Immature natural killer cell (primary cell): Measurements from ENCODE around the gene INTS2. TPM values are rescaled to one million over a fixed set of nuclear protein-coding genes. Genes with fewer than 3 reads are reported as not detected.
"Not testable (repeated sequence)": the region's sequence is repeated elsewhere in the genome, so short reads cannot be mapped to it uniquely, and the experiment has no call there.

Experiments used
- DNase-seq, 3 donors: peaks; one replicate each; pipeline ENCODE4 v3.0.0; 2022; ENCODE audit warnings: mixed read lengths in 1 of 3
- H3K27ac Mint-ChIP-seq, 6 donors: one replicate each; pipeline ENCODE4 v1.8.0; 2020; ENCODE audit warnings: mixed read lengths in 6 of 6, mild to moderate bottlenecking in 5 of 6, inconsistent platforms in 4 of 6, moderate library complexity in 3 of 6
- H3K27me3 Mint-ChIP-seq, 3 donors: one replicate each; pipeline ENCODE4 v1.8.0; 2020 to 2021; ENCODE audit warnings: low read depth in 3 of 3, mild to moderate bottlenecking in 3 of 3, mixed read lengths in 3 of 3, moderate library complexity in 3 of 3, inconsistent platforms in 1 of 3
- H3K36me3 Mint-ChIP-seq, 3 donors: one replicate each; pipeline ENCODE4 v1.8.0; 2020; ENCODE audit warnings: mixed read lengths in 3 of 3, inconsistent platforms in 2 of 3, mild to moderate bottlenecking in 2 of 3
- H3K4me1 Mint-ChIP-seq, 2 donors: one replicate each; pipeline ENCODE4 v1.8.0; 2020; ENCODE audit warnings: inconsistent platforms in 2 of 2, mild to moderate bottlenecking in 2 of 2, mixed read lengths in 2 of 2, moderate library complexity in 1 of 2
- H3K4me3 Mint-ChIP-seq, 5 donors: one replicate each; pipeline ENCODE4 v1.8.0; 2020; ENCODE audit warnings: mild to moderate bottlenecking in 5 of 5, mixed read lengths in 5 of 5, inconsistent platforms in 3 of 5, moderate library complexity in 3 of 5
- H3K9me3 Mint-ChIP-seq, 6 donors: one replicate each; pipeline ENCODE4 v1.8.0; 2020; ENCODE audit warnings: mild to moderate bottlenecking in 6 of 6, mixed read lengths in 6 of 6, inconsistent platforms in 4 of 6, moderate library complexity in 3 of 6
- polyA plus RNA-seq, 3 donors: library from polyadenylated mRNA; unstranded; fragments of 300-500 nt; fragmentation: Illumina TruSeq; gene quantifications; one replicate each; pipeline ENCODE4 v1.2.3, GENCODE V29; 2021

INTS2 gene
- polyA plus RNA-seq, 3 donors from 2014 or later, result 2.3 to 5.9 (median 3.2) TPM

- H3K27ac Mint-ChIP-seq, result peak overlapping the region; percentile 93 to 97 (median 94)
- H3K36me3 Mint-ChIP-seq, result peaks cover 2 to 5% (median 4%) of the 10 kb centered on the region in 3 donors
- peaks cover 7 to 20% (median 18%) of the 10 kb centered on the region in 3 donors for H3K27me3 Mint-ChIP-seq
- H3K4me3 Mint-ChIP-seq, result peak overlapping the region; percentile 86 to 97 (median 94)
- no peaks in the 10 kb centered on the region for H3K9me3 Mint-ChIP-seq
- no peak for DNase-seq
- H3K4me1 Mint-ChIP-seq, result peaks cover 17 to 25% of the 10 kb centered on the region in 2 donors
Observed at GRCh38 chr17:61928101-61928436, 287 bp upstream of the INTS2 start.

- Mint-ChIP-seq H3K36me3 (peaks cover 5 to 8% (median 5%) of the 10 kb centered on the region in 3 donors), H3K27me3 (peaks cover 7 to 18% (median 16%) of the 10 kb centered on the region in 3 donors), H3K27ac (peak overlapping the region; percentile 93 to 97 (median 94)), H3K4me3 (peak overlapping the region; percentile 86 to 97 (median 94)), H3K9me3 (no peaks in the 10 kb centered on the region), H3K4me1 (peaks cover 17 to 25% of the 10 kb centered on the region in 2 donors)
- DNase-seq, result no peak
Observed at GRCh38 chr17:61926826-61927207, 965 bp downstream of the INTS2 start.

- H3K9me3 Mint-ChIP-seq, H3K27ac Mint-ChIP-seq, H3K4me1 Mint-ChIP-seq, H3K4me3 Mint-ChIP-seq, H3K27me3 Mint-ChIP-seq, DNase-seq: not testable (repeated sequence)
- H3K36me3 Mint-ChIP-seq, result peaks cover 13 to 31% (median 14%) of the 10 kb centered on the region in 3 donors
Observed at GRCh38 chr17:61915162-61915561, 12.6 kb downstream of the INTS2 start.

GRCh38 chr17:61908292-61909037, 19.3 kb downstream of the INTS2 start:
- Mint-ChIP-seq H3K9me3 (no peaks in the 10 kb centered on the region), H3K4me1 (peaks cover 4 to 11% of the 10 kb centered on the region in 2 donors), H3K27me3 (no peaks in the 10 kb centered on the region), H3K27ac (no peak overlapping the region), H3K4me3 (no peak overlapping the region), H3K36me3 (peaks cover 13 to 26% (median 22%) of the 10 kb centered on the region in 3 donors)
- no peak for DNase-seq

GRCh38 chr17:61907361-61907760, 20.4 kb downstream of the INTS2 start:
- peaks cover 4 to 14% of the 10 kb centered on the region in 2 donors for H3K4me1 Mint-ChIP-seq
- H3K27me3 Mint-ChIP-seq, result no peaks in the 10 kb centered on the region
- H3K36me3 Mint-ChIP-seq, result peaks cover 13 to 32% (median 28%) of the 10 kb centered on the region in 3 donors
- no peak overlapping the region for H3K4me3 Mint-ChIP-seq
- no peak for DNase-seq
- no peaks in the 10 kb centered on the region for H3K9me3 Mint-ChIP-seq
- peak overlapping the region in 3 of 6 donors; percentile 1 to 33 (median 30) for H3K27ac Mint-ChIP-seq

GRCh38 chr17:61904094-61904710, 23.6 kb downstream of the INTS2 start:
- Mint-ChIP-seq H3K4me1 (peaks cover 4 to 14% of the 10 kb centered on the region in 2 donors), H3K36me3 (peaks cover 5 to 32% (median 30%) of the 10 kb centered on the region in 3 donors), H3K27ac (peak overlapping the region; percentile 82 to 92 (median 88)), H3K27me3 (no peaks in the 10 kb centered on the region), H3K4me3 (peak overlapping the region; percentile 62 to 73 (median 67)), H3K9me3 (no peaks in the 10 kb centered on the region)
- peak; percentile 34 to 48 (median 39) for DNase-seq

- H3K9me3 Mint-ChIP-seq, result no peaks in the 10 kb centered on the region
- H3K36me3 Mint-ChIP-seq, result peaks cover 5 to 36% (median 34%) of the 10 kb centered on the region in 3 donors
- peak overlapping the region; percentile 82 to 88 (median 86) for H3K27ac Mint-ChIP-seq
- DNase-seq, result no peak
- H3K4me3 Mint-ChIP-seq, result peak overlapping the region in 1 of 5 donors; percentile 62
- H3K27me3 Mint-ChIP-seq, result no peaks in the 10 kb centered on the region
- H3K4me1 Mint-ChIP-seq, result peaks cover 4 to 14% of the 10 kb centered on the region in 2 donors
Observed at GRCh38 chr17:61903251-61903650, 24.5 kb downstream of the INTS2 start.

GRCh38 chr17:61897548-61898180, 30.1 kb downstream of the INTS2 start:
- H3K4me3 Mint-ChIP-seq, result no peak overlapping the region
- H3K36me3 Mint-ChIP-seq, result peaks cover 13 to 42% (median 29%) of the 10 kb centered on the region in 3 donors
- no peak for DNase-seq
- peak overlapping the region in 1 of 6 donors; percentile 20 for H3K27ac Mint-ChIP-seq
- H3K27me3 Mint-ChIP-seq, result no peaks in the 10 kb centered on the region
- H3K9me3 Mint-ChIP-seq, result no peaks in the 10 kb centered on the region
- H3K4me1 Mint-ChIP-seq, result no peaks in the 10 kb centered on the region

- Mint-ChIP-seq H3K27me3 (no peaks in the 10 kb centered on the region), H3K9me3 (no peaks in the 10 kb centered on the region), H3K36me3 (peaks cover 17 to 43% (median 29%) of the 10 kb centered on the region in 3 donors), H3K27ac (peak overlapping the region in 2 of 6 donors; percentile 11 to 12), H3K4me1 (no peaks in the 10 kb centered on the region), H3K4me3 (no peak overlapping the region)
- no peak for DNase-seq
Observed at GRCh38 chr17:61895391-61895790, 32.4 kb downstream of the INTS2 start.

GRCh38 chr17:61894310-61894709, 33.5 kb downstream of the INTS2 start:
- H3K4me1 Mint-ChIP-seq, DNase-seq, H3K27me3 Mint-ChIP-seq, H3K4me3 Mint-ChIP-seq, H3K9me3 Mint-ChIP-seq, H3K27ac Mint-ChIP-seq: not testable (repeated sequence)
- H3K36me3 Mint-ChIP-seq, result peaks cover 21 to 45% (median 23%) of the 10 kb centered on the region in 3 donors

- not testable (repeated sequence) for H3K27me3 Mint-ChIP-seq, H3K27ac Mint-ChIP-seq
- peaks cover 17 to 50% (median 29%) of the 10 kb centered on the region in 3 donors for H3K36me3 Mint-ChIP-seq
Observed at GRCh38 chr17:61887733-61888132, 40.0 kb downstream of the INTS2 start.

GRCh38 chr17:61885865-61886264, 41.9 kb downstream of the INTS2 start:
- not testable (repeated sequence) for H3K9me3 Mint-ChIP-seq, DNase-seq, H3K4me1 Mint-ChIP-seq, H3K4me3 Mint-ChIP-seq, H3K27me3 Mint-ChIP-seq
- H3K36me3 Mint-ChIP-seq, result peaks cover 15 to 46% (median 24%) of the 10 kb centered on the region in 3 donors
- H3K27ac Mint-ChIP-seq, result peak overlapping the region in 1 of 6 donors; percentile 34

More at GRCh38 chr17:61887733-61888132, 40.0 kb downstream of the INTS2 start:
- not testable (repeated sequence) for H3K4me1 Mint-ChIP-seq, H3K9me3 Mint-ChIP-seq, H3K4me3 Mint-ChIP-seq, DNase-seq

GRCh38 chr17:61884864-61885263, 42.9 kb downstream of the INTS2 start:
- Mint-ChIP-seq H3K27me3 (no peaks in the 10 kb centered on the region), H3K36me3 (peaks cover 15 to 44% (median 20%) of the 10 kb centered on the region in 3 donors), H3K9me3 (no peaks in the 10 kb centered on the region), H3K4me1 (no peaks in the 10 kb centered on the region), H3K4me3 (no peak overlapping the region), H3K27ac (no peak overlapping the region)
- DNase-seq, result no peak

- H3K4me1 Mint-ChIP-seq, result no peaks in the 10 kb centered on the region
- H3K36me3 Mint-ChIP-seq, result peaks cover 17 to 38% (median 23%) of the 10 kb centered on the region in 3 donors
- peak overlapping the region in 1 of 6 donors; percentile 51 for H3K27ac Mint-ChIP-seq
- H3K4me3 Mint-ChIP-seq, result no peak overlapping the region
- H3K27me3 Mint-ChIP-seq, result no peaks in the 10 kb centered on the region
- DNase-seq, result no peak
- no peaks in the 10 kb centered on the region for H3K9me3 Mint-ChIP-seq
Observed at GRCh38 chr17:61880589-61881102, 47.1 kb downstream of the INTS2 start.
